WERI-Rb-1 (cell line): ENCODE measurements around the gene SH3PXD2A.

Experiments
- DNase-seq: peaks from one replicate; pipeline ENCODE4 v3.0.0-alpha.2; 2020
- H3K27ac ChIP-seq: fragments of 250-450 bp; sonication (Bioruptor Pico); 2 replicates; pipeline ENCODE4 v1.5.1; 2020; ENCODE audit warnings: mild to moderate bottlenecking, moderate library complexity
- H3K27me3 ChIP-seq: fragments of 250-450 bp; sonication (Bioruptor Pico); 2 replicates; pipeline ENCODE4 v1.5.1; 2021; ENCODE audit warnings: mild to moderate bottlenecking, low read depth, moderate library complexity; ENCODE audit not compliant: insufficient read depth, severe bottlenecking
- H3K36me3 ChIP-seq: fragments of 250-450 bp; sonication (Bioruptor Pico); 2 replicates; pipeline ENCODE4 v1.5.1; 2020; ENCODE audit warnings: mild to moderate bottlenecking, moderate library complexity
- H3K4me3 ChIP-seq: 2 replicates; pipeline ENCODE4 v1.5.1; 2011; ENCODE audit warnings: low read depth, mild to moderate bottlenecking, control low read depth, low read length
- H3K9me3 ChIP-seq: fragments of 250-450 bp; sonication (Bioruptor Pico); 2 replicates; pipeline ENCODE4 v1.5.1; 2021; ENCODE audit warnings: mild to moderate bottlenecking, moderate library complexity; ENCODE audit not compliant: severe bottlenecking
- CTCF ChIP-seq: IDR thresholded peaks from 2 replicates; pipeline ENCODE4 v1.5.1; 2011; ENCODE audit warnings: low read depth, mild to moderate bottlenecking, control low read depth, inconsistent platforms, low read length

The SH3PXD2A gene

GRCh38 chr10:103855424-103855823 lies at the start of gene SH3PXD2A:
Gene SH3PXD2A (minus strand): TSS chr10:103855576. CDS start chr10:103855266, 310 bp downstream.
- Histone ChIP-seq H3K9me3 (no peaks in the 10 kb centered on the region), H3K36me3 (no peaks in the 10 kb centered on the region), H3K27me3 (no peaks in the 10 kb centered on the region), H3K4me3 (peak within 1 kb of the TSS; percentile 58), H3K27ac (peak within 1 kb of the TSS; percentile 46)
- peak; percentile 59 for DNase-seq
- no peak for TF ChIP-seq CTCF

- no peaks in the 10 kb centered on the region for H3K27me3 ChIP-seq
- H3K36me3 ChIP-seq = no peaks in the 10 kb centered on the region
- no peak overlapping the region for H3K27ac ChIP-seq
- no peaks in the 10 kb centered on the region for H3K9me3 ChIP-seq
- no peak for DNase-seq
- no peak overlapping the region for H3K4me3 ChIP-seq
- TF ChIP-seq CTCF = no peak
Measured at GRCh38 chr10:103901299-103901698, 45.9 kb upstream of the SH3PXD2A start.

- no peaks in the 10 kb centered on the region for H3K9me3 ChIP-seq
- no peaks in the 10 kb centered on the region for H3K36me3 ChIP-seq
- no peak for TF ChIP-seq CTCF
Measured at GRCh38 chr10:103899312-103899711, 43.9 kb upstream of the SH3PXD2A start.

GRCh38 chr10:103897241-103897774 lies 41.9 kb upstream of the SH3PXD2A start:
- DNase-seq = no peak
- no peak for TF ChIP-seq CTCF
- H3K4me3 ChIP-seq = no peak overlapping the region
- H3K27ac ChIP-seq = no peak overlapping the region
- no peaks in the 10 kb centered on the region for H3K36me3 ChIP-seq
- H3K9me3 ChIP-seq = no peaks in the 10 kb centered on the region
- no peaks in the 10 kb centered on the region for H3K27me3 ChIP-seq

More at GRCh38 chr10:103899312-103899711, 43.9 kb upstream of the SH3PXD2A start:
- Histone ChIP-seq H3K27ac (no peak overlapping the region), H3K4me3 (no peak overlapping the region), H3K27me3 (no peaks in the 10 kb centered on the region)
- no peak for DNase-seq

- Histone ChIP-seq H3K4me3 (no peak overlapping the region), H3K27me3 (no peaks in the 10 kb centered on the region), H3K9me3 (no peaks in the 10 kb centered on the region), H3K27ac (no peak overlapping the region; the same call in 1 of the 2 replicates), H3K36me3 (no peaks in the 10 kb centered on the region)
- DNase-seq = no peak
- TF ChIP-seq CTCF = no peak
Measured at GRCh38 chr10:103896225-103896624, 40.8 kb upstream of the SH3PXD2A start.
